OCI-LY3 (cell line): ENCODE measurements around the gene GSN.

Source experiments
- H2AFZ ChIP-seq: fragments of 200-600, 300-600 bp; shearing (Covaris generic); 2 replicates; pipeline ENCODE4 v1.6.0; 2014; ENCODE audit warnings: antibody characterized with exemption, low read depth, low read length
- H3K27ac ChIP-seq: fragments of 200-600, 300-600 bp; sonication (generic); 2 replicates; pipeline ENCODE4 v1.5.1; 2014; ENCODE audit warnings: mild to moderate bottlenecking, low read length, moderate library complexity, mixed read lengths
- H3K27me3 ChIP-seq: fragments of 200-600, 300-600 bp; sonication (generic); 2 replicates; pipeline ENCODE4 v1.6.1; 2014; ENCODE audit warnings: low read depth, low read length, mixed read lengths
- H3K36me3 ChIP-seq: fragments of 200-600, 300-600 bp; sonication (generic); replicated peaks from 2 replicates; pipeline ENCODE3; 2014; ENCODE audit warnings: low read depth, low read length, mixed read lengths
- H3K4me1 ChIP-seq: fragments of 300-600, 200-600 bp; sonication (generic); 2 replicates; pipeline ENCODE4 v1.6.1; 2014; ENCODE audit warnings: low read length, mixed read lengths
- H3K4me2 ChIP-seq: fragments of 200-600, 300-600 bp; sonication (generic); 2 replicates; pipeline ENCODE4 v1.6.1; 2014; ENCODE audit warnings: low read length, mixed read lengths
- H3K4me3 ChIP-seq: fragments of 300-600, 200-600 bp; sonication (generic); 2 replicates; pipeline ENCODE4 v1.5.1; 2014; ENCODE audit warnings: antibody characterized with exemption, mild to moderate bottlenecking, low read length, moderate library complexity
- H3K79me2 ChIP-seq: fragments of 300-600, 200-600 bp; shearing (Covaris generic); 2 replicates; pipeline ENCODE4 v1.6.1; 2014; ENCODE audit warnings: mild to moderate bottlenecking, low read length, mixed read lengths
- H3K9ac ChIP-seq: fragments of 300-600, 200-600 bp; shearing (Covaris generic); 2 replicates; pipeline ENCODE4 v1.6.0; 2014; ENCODE audit warnings: mild to moderate bottlenecking, low read length, moderate library complexity
- H3K9me3 ChIP-seq: fragments of 200-600, 300-600 bp; shearing (Covaris generic); 2 replicates; pipeline ENCODE4 v1.6.1; 2014; ENCODE audit warnings: low read length, mixed read lengths; ENCODE audit not compliant: insufficient read depth
- H4K20me1 ChIP-seq: fragments of 200-600, 300-600 bp; sonication (generic); 2 replicates; pipeline ENCODE4 v1.6.1; 2016; ENCODE audit warnings: low read length, mixed read lengths; ENCODE audit not compliant: insufficient read depth
- EZH2phosphoT487 ChIP-seq: fragments of 200-600 bp; shearing (Covaris generic); IDR thresholded peaks from 2 replicates; pipeline ENCODE4 v1.6.1; 2018; ENCODE audit warnings: antibody characterized with exemption, mixed run types, low read depth
- TF ChIP-seq, protein P1 (sequence below): fragments of 200-600, 300-600 bp; sonication (generic); IDR thresholded peaks from 2 replicates; pipeline ENCODE4 v1.5.1; 2014; ENCODE audit warnings: antibody characterized with exemption, low read length, low read depth

GSN gene

DNA sequence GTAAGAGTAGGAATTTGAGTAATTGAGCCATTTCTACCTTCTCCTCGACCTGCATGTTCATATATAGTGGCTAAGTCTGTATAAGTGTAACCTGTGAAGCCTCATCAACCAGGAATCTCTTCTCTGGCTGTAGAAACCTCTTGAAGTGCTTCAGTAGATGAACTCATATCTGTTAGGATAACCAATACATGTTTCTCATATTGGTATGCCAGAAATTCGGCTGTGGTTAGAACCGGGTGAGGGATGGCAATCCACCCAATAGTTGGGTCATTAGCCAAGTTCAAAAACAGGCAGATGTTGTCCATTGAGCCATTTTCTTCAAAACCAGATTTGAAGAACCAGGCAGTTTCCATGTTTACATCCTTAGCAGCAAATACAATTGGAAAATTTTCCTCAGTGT is 28.9 kb upstream of the GSN start:
- no peaks in the 10 kb centered on the region for H3K27me3 ChIP-seq
- no peaks in the 10 kb centered on the region for H4K20me1 ChIP-seq
- no peak for TF ChIP-seq EZH2phosphoT487
- TF ChIP-seq, protein P1, sequence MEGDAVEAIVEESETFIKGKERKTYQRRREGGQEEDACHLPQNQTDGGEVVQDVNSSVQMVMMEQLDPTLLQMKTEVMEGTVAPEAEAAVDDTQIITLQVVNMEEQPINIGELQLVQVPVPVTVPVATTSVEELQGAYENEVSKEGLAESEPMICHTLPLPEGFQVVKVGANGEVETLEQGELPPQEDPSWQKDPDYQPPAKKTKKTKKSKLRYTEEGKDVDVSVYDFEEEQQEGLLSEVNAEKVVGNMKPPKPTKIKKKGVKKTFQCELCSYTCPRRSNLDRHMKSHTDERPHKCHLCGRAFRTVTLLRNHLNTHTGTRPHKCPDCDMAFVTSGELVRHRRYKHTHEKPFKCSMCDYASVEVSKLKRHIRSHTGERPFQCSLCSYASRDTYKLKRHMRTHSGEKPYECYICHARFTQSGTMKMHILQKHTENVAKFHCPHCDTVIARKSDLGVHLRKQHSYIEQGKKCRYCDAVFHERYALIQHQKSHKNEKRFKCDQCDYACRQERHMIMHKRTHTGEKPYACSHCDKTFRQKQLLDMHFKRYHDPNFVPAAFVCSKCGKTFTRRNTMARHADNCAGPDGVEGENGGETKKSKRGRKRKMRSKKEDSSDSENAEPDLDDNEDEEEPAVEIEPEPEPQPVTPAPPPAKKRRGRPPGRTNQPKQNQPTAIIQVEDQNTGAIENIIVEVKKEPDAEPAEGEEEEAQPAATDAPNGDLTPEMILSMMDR: no peak
- H3K79me2 ChIP-seq: no peaks in the 10 kb centered on the region
- no peak overlapping the region for H2AFZ ChIP-seq
- no peaks in the 10 kb centered on the region; the same call in 1 of the 2 replicates for H3K9me3 ChIP-seq
- no peak overlapping the region for H3K4me2 ChIP-seq
- H3K27ac ChIP-seq: no peak overlapping the region
- H3K9ac ChIP-seq: no peak overlapping the region
- no peaks in the 10 kb centered on the region for H3K36me3 ChIP-seq
- H3K4me1 ChIP-seq: no peaks in the 10 kb centered on the region
- H3K4me3 ChIP-seq: no peak overlapping the region

DNA sequence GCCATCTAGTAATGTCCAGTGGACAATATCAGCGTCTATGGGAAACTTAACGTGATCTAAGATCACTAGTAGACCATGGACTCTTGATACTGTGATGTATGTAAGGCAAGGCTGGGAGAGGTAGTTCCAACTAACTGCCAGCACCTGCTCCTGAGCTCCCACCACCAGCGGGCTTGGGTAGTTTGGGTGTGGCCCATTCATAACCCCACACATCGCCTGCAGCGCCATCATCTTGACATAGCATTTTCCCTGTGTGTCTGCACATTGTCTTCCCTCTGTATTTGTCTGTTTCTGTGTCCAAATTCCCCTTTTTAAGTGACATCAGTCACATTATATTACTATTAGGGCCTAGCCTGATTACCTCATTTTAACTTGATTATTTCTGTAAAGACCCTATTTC is 28.1 kb upstream of the GSN start:
- no peak overlapping the region for H3K4me2 ChIP-seq
- H3K27ac ChIP-seq: no peak overlapping the region
- no peaks in the 10 kb centered on the region for H4K20me1 ChIP-seq
- no peak overlapping the region for H3K9ac ChIP-seq
- TF ChIP-seq, protein P1: no peak
- no peak for TF ChIP-seq EZH2phosphoT487
- H3K27me3 ChIP-seq: no peaks in the 10 kb centered on the region
- H2AFZ ChIP-seq: no peak overlapping the region
- H3K79me2 ChIP-seq: no peaks in the 10 kb centered on the region
- no peak overlapping the region for H3K4me3 ChIP-seq
- H3K9me3 ChIP-seq: no peaks in the 10 kb centered on the region; the same call in 1 of the 2 replicates
- H3K36me3 ChIP-seq: no peaks in the 10 kb centered on the region
- no peaks in the 10 kb centered on the region for H3K4me1 ChIP-seq

DNA sequence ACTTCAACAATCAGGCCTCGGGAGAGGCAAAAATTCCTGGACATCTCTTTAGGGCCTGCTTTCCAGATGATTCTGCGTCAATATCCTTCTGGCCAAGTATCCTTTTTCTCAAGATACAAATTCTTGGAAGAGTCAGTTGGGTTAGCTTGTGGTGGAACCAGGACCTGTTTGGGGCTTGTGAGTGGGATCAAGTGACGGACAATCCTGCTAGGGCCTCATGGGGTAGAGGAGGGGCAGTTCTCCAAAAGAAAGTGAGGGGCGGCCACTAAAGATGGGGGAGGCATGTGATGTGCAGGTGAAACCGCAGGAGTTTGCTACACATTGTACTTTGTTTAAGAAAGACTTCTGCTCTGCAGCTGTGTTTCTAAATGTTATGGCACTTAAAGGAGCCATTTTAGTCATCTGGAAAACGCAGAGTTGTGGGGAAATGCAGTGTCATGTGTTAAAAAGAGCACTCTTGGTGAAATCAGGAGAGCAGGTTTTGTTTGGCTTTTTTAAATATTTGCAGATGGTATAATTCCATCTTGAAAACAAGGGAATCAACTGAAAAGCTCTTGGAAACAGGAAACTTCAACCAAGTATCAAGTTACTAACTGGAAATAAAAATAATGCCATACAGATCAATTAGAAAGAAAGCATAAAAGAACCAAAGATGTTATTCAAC is 27.4 kb upstream of the GSN start:
- Histone ChIP-seq H3K4me1 (no peaks in the 10 kb centered on the region), H3K27me3 (no peaks in the 10 kb centered on the region), H3K4me3 (no peak overlapping the region), H4K20me1 (no peaks in the 10 kb centered on the region), H3K79me2 (no peaks in the 10 kb centered on the region), H3K9me3 (no peaks in the 10 kb centered on the region; the same call in 1 of the 2 replicates), H3K4me2 (no peak overlapping the region), H3K27ac (no peak overlapping the region), H2AFZ (no peak overlapping the region), H3K9ac (no peak overlapping the region), H3K36me3 (no peaks in the 10 kb centered on the region)
- no peak for TF ChIP-seq EZH2phosphoT487

DNA sequence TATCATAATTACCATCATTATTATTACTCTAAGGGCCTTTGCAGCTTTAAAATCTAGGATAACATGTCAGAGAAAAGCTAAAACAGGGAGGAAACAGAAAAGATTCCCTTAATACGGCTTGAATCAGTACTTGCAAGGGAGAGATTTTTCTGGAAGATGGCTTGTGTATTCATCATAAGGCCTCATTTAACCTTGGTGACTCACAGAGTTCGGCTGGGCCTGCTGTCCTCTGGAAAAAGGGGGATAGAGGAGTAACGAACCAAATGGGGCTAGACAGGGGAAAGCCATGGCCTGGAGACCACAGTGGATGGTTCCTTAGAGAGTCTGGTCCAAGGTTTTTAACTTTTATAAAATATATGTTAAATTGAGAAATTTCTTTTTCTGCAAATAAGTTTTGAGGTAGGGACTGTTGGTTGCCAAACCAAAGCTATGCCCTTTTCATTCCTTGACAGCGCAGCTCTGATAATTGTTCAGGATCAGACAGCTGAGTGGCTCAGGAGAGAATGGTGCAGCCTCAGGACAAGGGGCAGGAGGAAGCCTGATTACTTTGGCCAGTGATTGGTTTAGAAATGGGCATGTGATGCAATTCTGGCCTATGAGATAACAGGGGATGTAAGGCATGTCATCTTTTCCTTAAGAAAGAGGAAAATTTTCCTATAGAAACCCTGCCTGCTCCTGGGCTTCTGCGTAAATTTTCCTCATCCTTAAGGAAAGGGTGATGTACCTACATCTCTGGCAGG is 25.6 kb upstream of the GSN start:
- Histone ChIP-seq H3K4me3 (no peak overlapping the region), H3K27ac (no peak overlapping the region), H3K27me3 (no peaks in the 10 kb centered on the region), H3K36me3 (no peaks in the 10 kb centered on the region), H3K9me3 (no peaks in the 10 kb centered on the region; the same call in 1 of the 2 replicates), H3K4me2 (no peak overlapping the region), H4K20me1 (no peaks in the 10 kb centered on the region), H3K9ac (no peak overlapping the region), H3K4me1 (no peaks in the 10 kb centered on the region), H2AFZ (no peak overlapping the region), H3K79me2 (no peaks in the 10 kb centered on the region)
- no peak for TF ChIP-seq EZH2phosphoT487
- TF ChIP-seq, protein P1: no peak
